ENCODE data around the gene ARHGAP1.
"Not testable (repeated sequence)": the region's sequence is repeated elsewhere in the genome, so short reads cannot be mapped to it uniquely, and the experiment has no call there.

ARHGAP1 gene

DNA sequence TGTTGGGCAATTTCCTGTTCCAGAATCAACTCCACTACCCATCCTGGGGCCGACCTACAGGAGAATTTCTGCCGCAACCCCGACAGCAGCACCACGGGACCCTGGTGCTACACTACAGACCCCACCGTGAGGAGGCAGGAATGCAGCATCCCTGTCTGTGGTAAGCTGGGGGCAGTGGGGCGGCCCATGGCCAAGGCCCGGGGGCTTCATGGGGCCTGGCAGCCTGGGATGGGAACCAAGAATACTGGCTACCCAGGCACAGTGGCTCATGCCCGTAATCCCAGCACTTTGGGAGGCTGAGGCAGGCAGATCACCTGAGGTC is 22.9 kb upstream of the ARHGAP1 start:
- DNase-seq (ENCODE audit: low read depth in 2 of 2), result no peak

DNA sequence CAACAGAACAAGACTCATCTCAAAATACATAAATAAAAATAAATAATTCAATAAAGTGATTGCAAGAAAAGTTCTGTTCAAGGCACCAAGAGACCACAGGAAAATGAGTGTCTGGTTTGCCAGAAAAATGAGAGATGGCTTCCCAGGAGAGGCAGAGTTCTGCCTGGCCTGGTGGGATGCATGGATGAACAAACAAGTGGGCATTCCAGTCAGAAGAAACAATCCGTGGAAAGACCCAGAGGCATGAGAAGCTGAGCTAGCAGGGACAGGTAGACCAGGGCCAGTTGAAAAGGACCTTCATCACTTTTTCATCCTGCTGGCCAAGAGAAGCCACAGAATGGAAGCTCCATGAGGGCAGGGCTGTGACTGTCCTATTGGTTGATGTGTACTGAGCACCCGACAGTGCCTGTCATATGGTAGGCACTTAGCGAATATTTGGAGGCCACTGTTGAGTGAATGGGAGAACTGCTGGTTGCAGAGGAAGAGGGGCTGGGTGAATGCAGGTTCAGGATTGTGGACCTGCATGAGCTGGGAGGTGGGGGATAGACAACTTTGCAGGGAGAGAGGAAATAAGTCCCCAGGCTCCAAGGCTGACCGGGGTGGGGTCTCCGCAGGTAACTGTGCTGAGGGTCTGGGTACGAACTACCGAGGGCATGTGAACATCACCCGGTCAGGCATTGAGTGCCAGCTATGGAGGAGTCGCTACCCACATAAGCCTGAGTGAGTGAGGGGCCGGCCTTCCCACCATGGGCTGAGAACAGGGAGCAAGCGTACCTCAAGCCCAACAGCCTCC is 22.3 kb upstream of the ARHGAP1 start:
- DNase-seq (ENCODE audit: low read depth in 2 of 2), result no peak

DNA sequence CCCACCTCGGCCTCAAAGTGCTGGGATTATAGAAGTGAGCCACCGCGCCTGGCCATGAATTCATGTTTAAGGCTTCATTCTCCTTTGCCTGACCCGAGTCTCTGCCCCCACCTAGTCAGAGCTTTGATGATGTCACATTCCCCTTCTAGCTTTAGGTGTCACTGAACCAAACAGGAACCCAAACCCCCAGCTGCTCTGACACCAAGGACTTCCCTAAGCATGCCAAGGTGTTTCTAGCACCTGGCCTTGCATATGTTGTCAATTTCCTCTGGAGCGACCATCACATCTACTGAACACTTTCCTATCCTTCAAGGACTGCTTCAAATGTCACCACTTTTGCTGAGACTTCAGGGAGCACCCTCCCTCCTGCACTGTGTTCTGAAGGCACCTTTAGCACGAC is 20.9 kb upstream of the ARHGAP1 start:
- no peak for DNase-seq (ENCODE audit: low read depth in 2 of 2)

DNA sequence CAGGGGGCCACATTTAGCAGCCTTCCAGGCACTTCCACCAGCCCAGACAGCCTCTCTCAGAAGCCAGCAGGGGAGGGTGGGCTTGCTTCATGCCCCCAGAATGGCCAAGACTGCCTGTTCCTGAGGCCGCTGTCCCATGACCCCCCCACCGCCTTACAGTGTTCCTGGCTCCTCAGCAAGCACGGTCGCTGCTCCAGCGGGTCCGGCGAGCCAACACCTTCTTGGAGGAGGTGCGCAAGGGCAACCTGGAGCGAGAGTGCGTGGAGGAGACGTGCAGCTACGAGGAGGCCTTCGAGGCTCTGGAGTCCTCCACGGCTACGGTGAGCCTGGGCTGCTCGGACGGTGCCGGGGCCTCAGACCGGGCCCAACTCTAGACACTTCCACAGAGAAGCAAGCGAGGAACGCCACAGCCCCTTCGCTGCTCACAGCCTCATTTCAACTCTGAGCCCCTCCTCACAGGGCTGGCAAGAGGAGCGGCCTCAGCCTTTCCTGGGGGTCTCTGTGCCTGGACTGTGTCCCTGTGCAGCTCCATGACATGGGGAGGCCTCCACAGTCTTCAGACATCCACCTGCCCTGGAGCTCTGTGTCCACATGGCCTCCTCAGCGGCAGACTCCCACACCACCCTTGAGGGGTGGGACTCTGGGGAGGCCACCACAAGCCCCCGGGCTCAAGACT is 19.3 kb upstream of the ARHGAP1 start:
- no peak for DNase-seq (ENCODE audit: low read depth in 2 of 2)

DNA sequence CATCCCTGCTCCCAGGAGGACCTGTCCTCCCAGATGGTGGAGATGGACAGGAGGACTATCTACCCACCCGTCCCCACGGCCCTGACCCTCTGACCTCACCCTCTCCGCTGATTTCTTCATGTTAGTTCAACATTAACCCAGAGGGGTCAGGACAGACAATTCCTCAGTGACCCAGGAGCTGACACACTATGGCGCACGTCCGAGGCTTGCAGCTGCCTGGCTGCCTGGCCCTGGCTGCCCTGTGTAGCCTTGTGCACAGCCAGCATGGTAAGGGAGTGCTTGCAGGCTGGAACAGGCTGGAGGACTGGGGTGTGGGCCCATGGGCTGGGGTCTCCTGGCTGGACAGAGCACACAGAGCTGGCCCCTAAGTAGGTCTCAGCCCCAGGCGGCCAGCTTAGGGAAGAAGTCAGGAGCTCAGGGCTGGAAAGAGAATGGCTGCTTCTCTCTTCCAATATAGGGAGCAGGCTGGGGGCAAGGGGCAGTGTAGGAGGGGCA is 18.7 kb upstream of the ARHGAP1 start, which contains the start of gene F2:
Gene F2 (plus strand): TSS at position 166 of the 495 bp plus-strand sequence. CDS start 23 bp downstream, at position 189.
- no peak for DNase-seq (ENCODE audit: low read depth in 2 of 2)

DNA sequence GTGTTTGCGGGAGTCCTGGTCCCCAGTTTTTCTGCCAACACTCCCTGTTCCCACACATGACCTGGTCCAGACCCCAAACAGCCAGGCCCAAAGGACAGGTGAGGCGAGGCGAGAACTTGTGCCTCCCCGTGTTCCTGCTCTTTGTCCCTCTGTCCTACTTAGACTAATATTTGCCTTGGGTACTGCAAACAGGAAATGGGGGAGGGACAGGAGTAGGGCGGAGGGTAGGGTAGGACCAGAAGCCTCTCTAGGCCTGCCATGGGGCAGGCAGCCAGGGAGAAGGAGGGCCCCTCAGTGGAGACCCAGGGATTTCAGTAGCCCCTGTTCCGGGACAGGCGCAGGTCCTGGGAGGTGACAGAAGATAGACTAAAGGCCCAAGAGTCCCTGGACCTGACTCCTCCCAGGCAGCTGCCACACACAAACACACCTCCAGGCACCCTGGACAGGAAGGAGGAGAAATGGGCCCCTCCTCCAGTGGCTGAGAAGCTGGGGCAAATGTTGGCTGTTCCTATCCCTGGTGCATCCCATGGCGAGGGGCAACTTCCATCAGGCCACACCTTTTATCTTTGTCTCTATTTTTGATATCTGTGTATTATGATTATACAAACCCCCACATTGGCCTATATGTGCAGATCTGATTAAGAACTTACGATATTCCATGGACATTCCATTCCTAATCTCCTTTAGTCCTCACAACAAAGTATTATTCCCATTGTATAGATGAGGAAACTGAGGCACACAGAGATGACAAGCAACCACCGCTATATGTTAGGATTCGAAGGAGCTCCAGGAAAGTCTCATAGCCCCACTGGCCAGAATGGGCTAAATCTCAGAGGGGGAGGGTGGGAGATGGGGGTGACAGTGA is 18.0 kb upstream of the ARHGAP1 start:
- no peak for DNase-seq (ENCODE audit: low read depth in 2 of 2)

DNA sequence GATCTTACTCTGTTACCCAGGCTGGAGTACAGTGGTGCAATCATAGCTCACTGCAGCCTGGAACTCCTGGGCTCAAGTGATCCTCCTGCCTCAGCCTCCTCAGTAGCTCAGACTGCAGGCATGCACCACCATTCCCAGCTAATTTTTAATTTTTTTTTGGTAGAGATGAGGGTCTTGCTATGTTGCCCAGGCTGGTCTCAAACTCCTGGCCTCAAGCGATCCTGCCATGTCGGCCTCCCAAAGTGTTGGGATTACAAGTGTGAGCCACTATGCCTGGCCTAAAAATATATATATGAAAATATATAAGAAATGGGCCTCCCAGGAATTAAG is 17.4 kb upstream of the ARHGAP1 start:
- not testable (repeated sequence) for DNase-seq (ENCODE audit: low read depth in 2 of 2)

DNA sequence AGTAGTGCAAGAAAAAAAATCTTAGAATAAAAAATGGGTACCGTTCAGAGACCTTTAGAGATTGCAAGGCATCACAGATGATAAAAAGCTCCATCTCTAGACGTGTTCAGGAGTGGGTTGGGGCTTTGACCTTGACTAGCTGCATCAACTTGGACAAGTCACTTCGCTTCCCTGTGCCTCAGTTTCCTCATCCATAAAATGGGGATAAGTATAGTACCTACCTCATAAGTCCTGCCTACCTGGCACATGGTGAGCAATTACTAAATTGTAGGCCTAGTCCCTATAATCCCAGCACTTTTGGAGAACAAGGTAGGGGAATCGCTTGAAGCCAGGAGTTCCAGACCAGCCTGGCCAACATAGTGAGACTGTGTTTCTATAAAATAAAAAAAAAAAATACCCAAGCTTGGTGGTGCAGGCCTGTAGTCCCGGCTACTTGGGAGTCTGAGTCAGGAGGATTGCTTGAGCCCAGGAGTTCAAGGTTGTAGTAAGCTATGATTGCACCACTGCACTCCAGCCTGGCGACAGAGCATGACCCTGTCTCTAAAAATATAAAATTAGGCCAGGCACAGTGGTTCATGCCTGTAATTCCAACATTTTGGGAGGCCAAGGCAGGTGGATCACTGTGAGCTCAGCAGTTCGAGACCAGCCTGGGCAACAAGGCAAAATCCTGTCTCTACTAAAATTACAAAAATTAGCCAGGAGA is 12.6 kb upstream of the ARHGAP1 start:
- DNase-seq (ENCODE audit: low read depth in 2 of 2), result no peak

DNA sequence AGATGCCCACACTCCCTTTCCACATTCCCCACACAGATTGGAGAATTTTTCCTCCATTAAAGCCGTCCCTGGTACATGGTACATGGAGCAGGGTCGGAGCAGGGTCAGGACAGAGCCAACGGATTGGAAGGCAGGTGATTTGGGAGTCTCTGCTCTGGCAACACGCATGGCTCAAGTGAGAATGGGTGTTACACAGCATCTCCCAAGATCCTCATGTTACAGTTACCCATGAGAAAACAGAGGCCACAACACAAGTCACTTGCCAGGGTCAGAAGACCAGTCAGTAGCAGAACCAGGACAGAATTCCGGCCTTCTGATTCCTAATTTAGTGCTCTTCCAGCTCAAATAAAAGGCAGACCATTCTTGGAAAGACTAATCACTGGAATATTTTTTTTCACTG is 10.9 kb upstream of the ARHGAP1 start:
- no peak for DNase-seq (ENCODE audit: low read depth in 2 of 2)

DNA sequence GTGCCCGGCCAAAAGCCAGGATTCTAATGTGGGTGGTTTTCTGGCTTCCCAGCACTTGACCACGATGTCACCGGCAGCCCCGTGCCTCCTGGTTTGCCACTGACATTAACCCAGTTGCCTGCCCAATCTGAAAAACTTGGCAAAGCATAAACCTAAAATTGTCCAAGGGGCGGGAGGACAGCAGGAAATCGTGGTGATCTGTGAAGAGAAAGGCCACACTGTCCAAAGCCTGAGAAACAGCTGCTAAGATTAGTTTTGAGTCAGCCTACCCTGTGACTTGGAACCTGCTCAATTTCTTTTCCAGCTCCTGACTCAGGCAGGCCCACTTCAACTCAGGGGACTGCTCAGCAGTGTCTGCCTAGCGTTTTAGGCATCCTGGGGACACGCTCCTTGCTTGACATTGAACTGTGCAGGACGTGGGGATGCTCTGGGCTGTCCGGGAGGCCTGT is 10.4 kb upstream of the ARHGAP1 start:
- DNase-seq (ENCODE audit: low read depth in 2 of 2), result no peak

DNA sequence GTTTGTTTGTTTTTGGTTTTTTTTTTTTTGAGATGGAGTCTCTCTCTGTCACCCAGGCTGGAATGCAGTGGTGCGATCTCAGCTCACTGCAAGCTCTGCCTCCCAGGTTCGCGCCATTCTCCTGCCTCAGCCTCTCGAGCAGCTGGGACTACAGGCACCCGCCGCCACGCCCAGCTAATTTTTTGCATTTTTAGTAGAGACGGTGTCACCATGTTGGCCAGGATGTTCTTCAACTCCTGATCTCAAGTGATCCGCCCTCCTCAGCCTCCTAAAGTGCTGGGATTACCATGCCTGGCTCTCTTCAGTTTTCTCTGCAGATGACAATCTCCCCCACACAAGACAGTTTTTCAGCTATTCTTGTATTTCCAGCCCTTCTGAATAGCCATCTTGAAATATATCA is 8.9 kb upstream of the ARHGAP1 start:
- not testable (repeated sequence) for DNase-seq (ENCODE audit: low read depth in 2 of 2)

DNA sequence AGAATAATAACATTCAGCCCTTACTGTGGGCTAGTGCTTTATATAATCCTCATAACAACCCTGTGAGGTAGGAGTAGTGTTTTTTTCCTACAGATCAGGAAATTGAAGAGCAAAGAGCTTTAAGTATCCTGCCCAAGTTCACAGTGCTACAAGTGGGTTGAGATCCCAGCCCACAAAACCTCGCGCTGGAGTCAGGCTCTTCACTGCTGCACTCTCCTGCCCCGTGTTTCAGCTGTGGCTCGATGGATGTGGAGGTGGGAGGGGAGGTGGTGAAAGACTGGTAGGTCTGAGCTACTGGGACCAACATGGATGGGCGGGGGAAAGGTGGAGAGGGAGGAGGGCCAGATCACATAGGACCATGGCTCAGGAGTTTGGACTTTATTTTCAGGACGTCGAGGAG is 6.5 kb upstream of the ARHGAP1 start:
- no peak for DNase-seq (ENCODE audit: low read depth in 2 of 2)

DNA sequence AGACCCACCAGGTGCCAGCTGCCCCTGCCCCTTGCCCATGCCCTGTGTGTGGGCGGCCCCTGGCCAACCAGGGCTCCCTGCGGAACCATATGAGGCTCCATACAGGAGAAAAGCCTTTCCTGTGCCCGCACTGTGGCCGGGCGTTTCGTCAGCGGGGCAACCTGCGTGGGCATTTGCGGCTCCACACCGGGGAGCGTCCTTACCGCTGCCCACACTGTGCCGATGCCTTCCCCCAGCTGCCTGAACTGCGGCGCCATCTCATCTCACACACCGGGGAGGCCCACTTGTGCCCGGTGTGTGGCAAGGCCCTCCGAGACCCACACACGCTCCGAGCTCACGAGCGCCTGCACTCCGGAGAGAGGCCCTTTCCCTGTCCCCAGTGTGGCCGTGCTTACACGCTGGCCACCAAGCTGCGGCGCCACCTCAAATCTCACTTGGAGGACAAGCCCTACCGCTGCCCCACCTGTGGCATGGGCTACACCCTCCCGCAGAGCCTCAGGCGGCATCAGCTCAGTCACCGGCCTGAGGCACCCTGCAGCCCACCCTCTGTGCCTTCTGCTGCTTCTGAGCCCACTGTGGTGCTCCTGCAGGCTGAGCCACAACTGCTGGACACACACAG is 4.8 kb upstream of the ARHGAP1 start:
- DNase-seq (ENCODE audit: low read depth in 2 of 2), result no peak

DNA sequence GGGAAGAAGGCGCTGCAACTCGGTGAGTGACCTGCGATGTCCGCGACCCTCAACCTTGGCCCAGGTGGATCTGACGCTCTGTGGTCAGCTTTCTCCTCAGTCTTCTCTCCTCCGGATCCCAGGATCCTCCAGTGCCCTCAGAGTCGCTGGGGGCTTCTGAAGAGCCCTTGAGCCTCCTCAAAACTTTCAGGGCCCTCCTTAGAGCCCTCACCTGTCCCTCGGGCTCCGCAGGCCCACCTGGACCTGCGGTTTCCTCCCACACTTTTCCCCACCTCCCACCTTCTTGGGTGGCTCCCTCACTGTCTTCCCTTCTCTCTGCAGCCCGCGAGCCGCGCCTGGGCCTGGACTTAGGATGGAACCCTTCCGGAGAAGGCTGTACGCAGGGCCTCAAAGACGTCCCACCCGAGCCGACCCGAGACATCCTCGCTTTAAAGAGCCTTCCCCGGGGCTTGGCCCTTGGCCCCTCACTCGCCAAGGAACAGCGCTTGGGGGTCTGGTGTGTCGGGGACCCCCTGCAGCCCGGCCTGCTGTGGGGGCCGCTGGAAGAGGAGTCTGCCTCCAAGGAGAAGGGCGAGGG is 747 bp upstream of the ARHGAP1 start:
- no peak for DNase-seq (ENCODE audit: low read depth in 2 of 2)

DNA sequence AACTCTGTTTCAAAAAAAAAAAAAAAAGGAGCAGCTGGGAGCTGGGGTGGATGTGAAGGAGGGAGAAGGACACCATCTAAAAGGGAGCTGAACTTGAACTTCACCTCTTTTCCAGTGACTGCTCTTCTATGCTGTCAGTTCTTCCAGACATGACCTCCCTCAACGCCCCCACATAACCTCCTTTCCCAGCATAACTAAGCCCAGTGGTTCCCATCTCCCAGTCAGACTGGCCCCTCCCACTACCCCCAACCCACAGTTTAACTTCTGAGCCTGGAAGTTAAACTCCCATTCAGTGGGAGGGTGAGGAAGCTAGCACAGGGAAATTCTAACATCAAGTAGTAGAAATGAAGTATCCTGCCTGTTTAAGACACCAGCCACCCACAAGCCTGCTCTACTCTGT is 1.8 kb downstream of the ARHGAP1 start:
- DNase-seq (ENCODE audit: low read depth in 2 of 2), result no peak

DNA sequence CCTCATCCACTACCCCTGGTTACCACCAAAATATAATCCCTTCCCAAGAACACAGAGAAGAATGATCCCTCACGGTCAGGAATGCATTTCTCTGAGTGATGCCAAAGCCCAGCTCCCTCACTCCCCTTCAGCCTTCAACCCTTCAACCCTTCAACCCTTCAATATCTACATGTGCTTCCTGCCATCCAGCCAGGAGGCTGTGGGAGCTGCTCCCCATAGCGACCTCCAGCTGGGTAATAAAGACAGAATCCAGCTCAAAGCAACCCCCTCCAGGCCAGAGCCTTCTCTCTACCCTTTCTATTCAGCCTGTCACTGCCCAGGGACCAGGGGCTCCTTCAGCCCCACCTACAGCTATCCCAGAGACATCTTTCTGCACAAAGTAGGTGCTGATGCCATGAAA is 2.7 kb downstream of the ARHGAP1 start:
- DNase-seq (ENCODE audit: low read depth in 2 of 2), result no peak

DNA sequence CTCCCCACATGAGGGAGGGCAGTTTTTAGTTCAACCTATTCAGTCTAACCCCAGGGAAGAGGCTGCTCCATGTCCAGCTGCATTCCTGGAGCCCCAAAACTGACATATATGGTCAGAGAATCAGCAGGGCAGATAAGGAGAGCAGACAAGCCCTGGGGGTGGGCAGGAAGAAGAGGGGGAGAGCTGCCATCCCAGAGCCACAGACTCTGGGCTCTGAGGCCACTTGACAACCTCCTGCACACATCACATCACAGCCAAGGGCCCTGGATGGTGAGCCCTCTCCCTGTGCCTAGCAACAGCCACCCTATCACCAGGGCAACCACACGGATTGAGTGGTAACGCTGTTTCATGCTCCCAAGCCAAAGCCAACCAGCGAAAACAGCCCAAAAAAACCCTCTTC is 3.1 kb downstream of the ARHGAP1 start:
- no peak for DNase-seq (ENCODE audit: low read depth in 2 of 2)

DNA sequence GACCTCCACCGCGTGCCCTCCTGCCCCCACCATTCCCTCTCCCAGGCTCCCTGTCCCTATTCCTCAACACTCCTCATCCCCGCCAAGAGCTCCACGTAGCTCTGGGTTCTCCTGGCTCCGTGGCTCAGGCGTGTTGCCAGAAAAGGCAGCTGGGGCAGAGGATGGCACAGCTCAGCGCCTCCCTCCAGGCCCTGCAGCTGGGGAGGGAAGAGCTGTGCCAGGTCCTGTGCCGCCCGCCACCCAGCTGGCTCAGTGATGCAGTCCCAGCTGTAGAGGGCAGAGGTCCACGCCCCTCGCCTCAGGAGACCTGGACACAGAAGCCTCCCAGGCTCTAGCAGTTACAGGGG is 4.2 kb downstream of the ARHGAP1 start:
- DNase-seq (ENCODE audit: low read depth in 2 of 2), result no peak

DNA sequence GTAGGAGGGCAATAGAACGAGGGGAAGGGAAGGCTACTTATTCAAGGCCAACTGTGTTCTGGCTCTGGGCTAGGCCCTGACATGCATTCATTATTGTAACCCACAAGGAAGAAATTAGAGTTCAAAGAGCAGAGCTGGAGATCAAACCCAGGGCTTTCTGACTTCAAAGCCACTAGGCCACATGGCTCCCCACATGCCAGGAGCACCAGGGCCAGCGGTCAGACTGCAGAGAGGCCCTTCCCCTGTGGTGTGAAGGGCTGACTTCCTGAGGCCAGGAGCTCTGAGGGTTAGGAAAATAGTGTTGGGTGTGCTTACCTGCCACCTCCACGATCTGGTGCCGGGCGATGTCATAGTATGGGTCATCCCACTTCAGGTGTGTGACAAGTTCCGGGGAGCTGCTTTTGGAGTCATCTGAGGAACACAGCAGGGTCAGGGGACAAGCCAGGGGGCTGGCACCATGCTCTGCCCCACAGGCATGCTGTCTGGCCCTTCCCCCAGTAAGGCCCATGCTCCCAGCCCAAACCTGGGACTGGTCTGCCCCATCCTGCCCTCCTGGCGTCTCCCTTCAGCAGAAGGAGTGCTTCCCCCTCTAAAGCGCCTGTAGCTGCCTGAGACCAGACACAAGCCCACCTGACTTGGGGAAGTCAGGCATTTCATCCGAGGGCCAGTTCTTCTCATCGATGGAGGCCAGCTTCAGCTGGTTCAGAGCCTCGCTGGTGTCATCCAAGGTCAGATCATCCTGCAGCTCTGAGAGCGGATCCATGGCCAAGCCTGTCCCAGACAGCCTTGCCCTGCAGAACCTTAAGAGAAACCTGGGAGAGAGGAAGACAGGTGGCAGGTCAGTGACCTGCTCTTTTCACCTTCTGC is 4.8 kb downstream of the ARHGAP1 start:
- no peak for DNase-seq (ENCODE audit: low read depth in 2 of 2)

DNA sequence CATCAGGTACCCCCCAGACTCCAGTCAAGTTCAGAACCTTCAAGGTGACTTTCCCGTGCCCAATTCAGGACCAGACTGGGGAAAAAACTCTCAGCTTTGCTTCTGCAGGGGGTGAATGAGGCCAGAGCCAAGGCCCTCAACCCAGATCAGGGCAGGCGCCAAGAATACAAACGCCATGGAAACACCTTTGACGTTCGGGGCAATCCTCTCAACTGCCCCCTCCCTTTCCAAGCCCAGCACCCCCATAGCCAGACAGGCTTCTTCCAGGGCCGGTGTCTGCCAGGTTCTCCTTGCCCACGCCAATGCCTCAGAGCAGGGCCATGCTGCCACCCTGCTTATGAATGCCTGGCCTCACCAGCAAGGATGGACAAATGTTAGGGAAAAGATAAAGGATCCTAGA is 5.8 kb downstream of the ARHGAP1 start:
- no peak for DNase-seq (ENCODE audit: low read depth in 2 of 2)

Measured in activated CD8-positive, alpha-beta memory T cell treated with anti-CD3 and anti-CD28 coated beads for 4 hours (primary cell).